ENCODE measurements around the gene SLC35F4. TPM values are rescaled to one million over a fixed set of nuclear protein-coding genes. Genes with fewer than 3 reads are reported as not detected.

SLC35F4 gene
- total and polyA plus RNA-seq, 2 experiments from 2014 or later = 0.07 TPM; not detected in 1

- no peak overlapping the region for H3K4me2 ChIP-seq
- H3K79me2 ChIP-seq = no peaks in the 10 kb centered on the region
- WGBS (ENCODE audit: low lambda C conversion rate, missing lambda C conversion rate) = 68% methylated on average over 1 of the region's 1 CpG
- no peaks in the 10 kb centered on the region for H3K27me3 ChIP-seq
- H3K9me3 ChIP-seq (ENCODE audit: low read depth) = no peaks in the 10 kb centered on the region
- H2AFZ ChIP-seq = no peak overlapping the region
- H3K4me1 ChIP-seq (ENCODE audit: insufficient read depth) = peaks cover 4% of the 10 kb centered on the region
- no peak for TF ChIP-seq CTCF (IDR thresholded peaks at IDR 0.05; ENCODE audit: poor library complexity)
- TF ChIP-seq EZH2phosphoT487 (IDR thresholded peaks at IDR 0.05; ENCODE audit: low read depth, severe bottlenecking, unreplicated experiment) = no peak
- TF ChIP-seq EZH2 (IDR thresholded peaks at IDR 0.05; ENCODE audit: borderline replicate concordance) = no peak
- H3K27ac ChIP-seq = no peak overlapping the region
- H4K20me1 ChIP-seq (ENCODE audit: insufficient read depth, poor library complexity, severe bottlenecking) = no peaks in the 10 kb centered on the region
- H3K4me3 ChIP-seq = no peak overlapping the region
- no peaks in the 10 kb centered on the region for H3K36me3 ChIP-seq (replicated peaks; ENCODE audit: insufficient read depth, low read depth)
- DNase-seq (ENCODE audit: low spot score) = no peak
- H3K9me2 ChIP-seq (replicated peaks; ENCODE audit: insufficient read depth) = no peaks in the 10 kb centered on the region
Measured at GRCh38 chr14:57746563-57746962, 119.3 kb downstream of the SLC35F4 start.

- TF ChIP-seq EZH2 (IDR thresholded peaks at IDR 0.05; ENCODE audit: borderline replicate concordance) (no peak), EZH2phosphoT487 (IDR thresholded peaks at IDR 0.05; ENCODE audit: low read depth, severe bottlenecking, unreplicated experiment) (no peak), CTCF (IDR thresholded peaks at IDR 0.05; ENCODE audit: poor library complexity) (no peak)
- no peak for DNase-seq (ENCODE audit: low spot score)
- no peaks in the 10 kb centered on the region for H3K36me3 ChIP-seq (replicated peaks; ENCODE audit: insufficient read depth, low read depth)
- H3K27me3 ChIP-seq = no peaks in the 10 kb centered on the region
- H3K4me3 ChIP-seq = no peak overlapping the region
- H3K27ac ChIP-seq = no peak overlapping the region
- no peak overlapping the region for H2AFZ ChIP-seq
- no peaks in the 10 kb centered on the region for H4K20me1 ChIP-seq (ENCODE audit: insufficient read depth, poor library complexity, severe bottlenecking)
- no peaks in the 10 kb centered on the region for H3K79me2 ChIP-seq
- no peaks in the 10 kb centered on the region for H3K4me1 ChIP-seq (ENCODE audit: insufficient read depth)
- no peak overlapping the region for H3K4me2 ChIP-seq
- no peaks in the 10 kb centered on the region for H3K9me3 ChIP-seq (ENCODE audit: low read depth)
- 58% methylated on average over 2 of the region's 2 CpGs for WGBS (ENCODE audit: low lambda C conversion rate, missing lambda C conversion rate)
- no peaks in the 10 kb centered on the region for H3K9me2 ChIP-seq (replicated peaks; ENCODE audit: insufficient read depth)
Measured at GRCh38 chr14:57739516-57739915, 126.4 kb downstream of the SLC35F4 start.

- Histone ChIP-seq H3K27me3 (no peaks in the 10 kb centered on the region), H3K9me3 (ENCODE audit: low read depth) (no peaks in the 10 kb centered on the region), H3K36me3 (replicated peaks; ENCODE audit: insufficient read depth, low read depth) (no peaks in the 10 kb centered on the region), H3K9me2 (replicated peaks; ENCODE audit: insufficient read depth) (no peaks in the 10 kb centered on the region), H2AFZ (no peak overlapping the region), H3K79me2 (no peaks in the 10 kb centered on the region), H3K4me1 (ENCODE audit: insufficient read depth) (no peaks in the 10 kb centered on the region), H3K4me2 (no peak overlapping the region), H3K27ac (no peak overlapping the region), H4K20me1 (ENCODE audit: insufficient read depth, poor library complexity, severe bottlenecking) (no peaks in the 10 kb centered on the region), H3K4me3 (no peak overlapping the region)
- DNase-seq (ENCODE audit: low spot score) = no peak
- TF ChIP-seq EZH2 (IDR thresholded peaks at IDR 0.05; ENCODE audit: borderline replicate concordance) (no peak), EZH2phosphoT487 (IDR thresholded peaks at IDR 0.05; ENCODE audit: low read depth, severe bottlenecking, unreplicated experiment) (no peak), CTCF (IDR thresholded peaks at IDR 0.05; ENCODE audit: poor library complexity) (no peak)
- WGBS (ENCODE audit: low lambda C conversion rate, missing lambda C conversion rate) = 81% methylated on average over 3 of the region's 3 CpGs
Measured at GRCh38 chr14:57737598-57737997, 128.3 kb downstream of the SLC35F4 start.

GRCh38 chr14:57736391-57736790 lies 129.5 kb downstream of the SLC35F4 start:
- H3K9me3 ChIP-seq (ENCODE audit: low read depth) = no peaks in the 10 kb centered on the region
- no peaks in the 10 kb centered on the region for H3K4me1 ChIP-seq (ENCODE audit: insufficient read depth)
- no peak for DNase-seq (ENCODE audit: low spot score)
- H3K27me3 ChIP-seq = no peaks in the 10 kb centered on the region
- no peak overlapping the region for H3K4me3 ChIP-seq
- no peak overlapping the region for H2AFZ ChIP-seq
- H3K27ac ChIP-seq = no peak overlapping the region
- no peaks in the 10 kb centered on the region for H4K20me1 ChIP-seq (ENCODE audit: insufficient read depth, poor library complexity, severe bottlenecking)
- no peaks in the 10 kb centered on the region for H3K9me2 ChIP-seq (replicated peaks; ENCODE audit: insufficient read depth)
- no peaks in the 10 kb centered on the region for H3K79me2 ChIP-seq
- no peak for TF ChIP-seq CTCF (IDR thresholded peaks at IDR 0.05; ENCODE audit: poor library complexity)
- no peak for TF ChIP-seq EZH2phosphoT487 (IDR thresholded peaks at IDR 0.05; ENCODE audit: low read depth, severe bottlenecking, unreplicated experiment)
- TF ChIP-seq EZH2 (IDR thresholded peaks at IDR 0.05; ENCODE audit: borderline replicate concordance) = no peak
- 82% methylated on average over 4 of the region's 4 CpGs for WGBS (ENCODE audit: low lambda C conversion rate, missing lambda C conversion rate)
- H3K4me2 ChIP-seq = no peak overlapping the region
- no peaks in the 10 kb centered on the region for H3K36me3 ChIP-seq (replicated peaks; ENCODE audit: insufficient read depth, low read depth)
